Stomach (tissue), 9 donors: ENCODE results near the gene MAGI1. TPM values are rescaled to one million over a fixed set of nuclear protein-coding genes. Genes with fewer than 3 reads are reported as not detected.

Experiments used
- DNase-seq, 2 donors: peaks; one replicate each; pipeline versions ENCODE4 v3.0.0 to v3.0.0-alpha.2; 2013 to 2019
- H3K27ac ChIP-seq, 5 donors: fragments of 200-600 bp in 4 of 5; sonication (generic) in 4 of 5; one replicate each; pipeline ENCODE4 v1.5.1; 2013 to 2019; ENCODE audit warnings: mild to moderate bottlenecking in 1 of 5, moderate library complexity in 1 of 5
- H3K27me3 ChIP-seq, 3 donors: fragments of 200-600 bp; sonication (generic); one replicate each; pipeline ENCODE4 v1.5.1; 2017 to 2019; ENCODE audit warnings: mixed run types in 1 of 3
- H3K36me3 ChIP-seq, 4 donors: fragments of 200-600 bp; sonication (generic); 1 replicate in 3 of 4; 2 replicates in 1 of 4; pipeline ENCODE4 v1.5.1; 2016 to 2019
- H3K4me1 ChIP-seq, 4 donors: fragments of 200-600 bp; sonication (generic); one replicate each; pipeline ENCODE4 v1.5.1; 2016 to 2019
- H3K4me3 ChIP-seq, 4 donors: fragments of 200-600 bp; sonication (generic) in 3 of 4; one replicate each; pipeline ENCODE4 v1.5.1; 2016 to 2019; ENCODE audit warnings: mild to moderate bottlenecking in 1 of 4
- H3K9me3 ChIP-seq, 4 donors: fragments of 200-600 bp; sonication (generic); one replicate each; pipeline ENCODE4 v1.5.1; 2016 to 2019
- EP300 ChIP-seq: sonication (generic); formaldehyde crosslinking; IDR thresholded peaks from one replicate; pipeline ENCODE4 v1.6.1; 2017; ENCODE audit warnings: antibody characterized with exemption
- POLR2A ChIP-seq, 4 donors: fragments of 450-650 bp; IDR thresholded peaks; one replicate each; pipeline ENCODE4 v1.6.1; 2016; ENCODE audit warnings: antibody characterized with exemption in 4 of 4, control low read depth in 2 of 4, mild to moderate bottlenecking in 1 of 4, moderate library complexity in 1 of 4
- POLR2AphosphoS5 ChIP-seq, 3 donors: sonication (generic); formaldehyde crosslinking; IDR thresholded peaks; one replicate each; pipeline ENCODE4 v1.6.1; 2016; ENCODE audit warnings: antibody characterized with exemption in 3 of 3
- WGBS, 5 donors: extraction: QIAGEN DNeasy Blood & Tissue Kit in 3 of 5; methylation state at CpG; one replicate each; pipeline versions ENCODE4 v1.1.5 to v1.1.7; 2013 to 2018; 5-methylcytosine and 5-hydroxymethylcytosine counted together
- intact Hi-C: fragments of 100-400 bp; cut with DNase I; formaldehyde crosslinking; loops from one replicate; pipeline ENCODE4 v1.15.1; 2023; ENCODE audit warnings: low total_unique reads
- polyA plus RNA-seq, 3 donors: library from polyadenylated mRNA; stranded (reverse); fragments of 200-250 nt; gene quantifications; one replicate each; pipeline ENCODE4 v1.2.3, GENCODE V29; 2013
- total RNA-seq, 5 donors: library from RNA; depleted of rRNA; stranded (reverse); fragments of >200 nt; gene quantifications; one replicate each; pipeline versions ENCODE4 v1.1.0 to v1.2.3, GENCODE V29; 2014 to 2016
- TF ChIP-seq, protein P1 (sequence below), 7 experiments: fragments of 450-650 bp in 4 of 7; fragments of 200-600 bp in 3 of 7; sonication (generic) in 3 of 7; IDR thresholded peaks; one replicate each; pipeline ENCODE4 v1.5.1; 2016 to 2019; ENCODE audit warnings: antibody characterized with exemption in 7 of 7, control low read depth in 2 of 7, mild to moderate bottlenecking in 1 of 7
- donor health status: healthy with polysubstance abuse.
- donor health status: Bipolar disorder and iron deficiency.
- donor health status: healthy.

MAGI1 gene
- total and polyA plus RNA-seq, 8 donors, result 5.7 to 237 (median 84.8) TPM

DNA sequence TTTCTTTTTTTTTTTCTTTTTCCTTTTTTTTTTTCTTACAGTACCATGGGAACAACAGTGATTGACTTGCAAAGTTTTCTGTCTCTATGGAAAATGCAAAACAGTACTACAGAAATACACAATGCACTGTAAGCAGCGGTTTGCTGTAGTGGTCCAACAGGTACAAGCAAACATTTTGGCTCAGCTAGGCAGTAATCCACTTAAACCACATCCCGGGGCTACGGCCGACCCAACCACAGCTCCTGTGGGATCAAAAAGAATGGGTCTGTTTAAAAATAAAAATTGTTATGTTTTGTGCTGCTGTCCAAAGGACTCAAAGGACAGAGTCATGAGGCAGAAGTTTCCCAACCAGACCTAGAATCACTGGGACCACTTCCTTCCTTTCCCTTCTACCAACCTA, 683.8 kb downstream of the MAGI1 start:
- peaks cover 0 to 34% (median 22%) of the 10 kb centered on the region in 4 donors for H3K36me3 ChIP-seq
- no peak overlapping the region for H3K27ac ChIP-seq
- no peak for TF ChIP-seq POLR2A (IDR thresholded peaks at IDR 0.05)
- no peak for TF ChIP-seq POLR2AphosphoS5 (IDR thresholded peaks at IDR 0.05)
- TF ChIP-seq, protein P1, sequence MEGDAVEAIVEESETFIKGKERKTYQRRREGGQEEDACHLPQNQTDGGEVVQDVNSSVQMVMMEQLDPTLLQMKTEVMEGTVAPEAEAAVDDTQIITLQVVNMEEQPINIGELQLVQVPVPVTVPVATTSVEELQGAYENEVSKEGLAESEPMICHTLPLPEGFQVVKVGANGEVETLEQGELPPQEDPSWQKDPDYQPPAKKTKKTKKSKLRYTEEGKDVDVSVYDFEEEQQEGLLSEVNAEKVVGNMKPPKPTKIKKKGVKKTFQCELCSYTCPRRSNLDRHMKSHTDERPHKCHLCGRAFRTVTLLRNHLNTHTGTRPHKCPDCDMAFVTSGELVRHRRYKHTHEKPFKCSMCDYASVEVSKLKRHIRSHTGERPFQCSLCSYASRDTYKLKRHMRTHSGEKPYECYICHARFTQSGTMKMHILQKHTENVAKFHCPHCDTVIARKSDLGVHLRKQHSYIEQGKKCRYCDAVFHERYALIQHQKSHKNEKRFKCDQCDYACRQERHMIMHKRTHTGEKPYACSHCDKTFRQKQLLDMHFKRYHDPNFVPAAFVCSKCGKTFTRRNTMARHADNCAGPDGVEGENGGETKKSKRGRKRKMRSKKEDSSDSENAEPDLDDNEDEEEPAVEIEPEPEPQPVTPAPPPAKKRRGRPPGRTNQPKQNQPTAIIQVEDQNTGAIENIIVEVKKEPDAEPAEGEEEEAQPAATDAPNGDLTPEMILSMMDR (IDR thresholded peaks at IDR 0.05), result no peak
- TF ChIP-seq EP300, result no peak
- no peak for DNase-seq
- no peaks in the 10 kb centered on the region for H3K4me1 ChIP-seq
- H3K27me3 ChIP-seq, result peaks cover 0 to 5% (median 0%) of the 10 kb centered on the region in 3 donors
- WGBS, 5 donors, result 80 to 93% (median 92%) methylated on average over 4 of the region's 4 CpGs
- no peaks in the 10 kb centered on the region for H3K9me3 ChIP-seq
- intact Hi-C loops, result no loop called here
- H3K4me3 ChIP-seq, result no peak overlapping the region

DNA sequence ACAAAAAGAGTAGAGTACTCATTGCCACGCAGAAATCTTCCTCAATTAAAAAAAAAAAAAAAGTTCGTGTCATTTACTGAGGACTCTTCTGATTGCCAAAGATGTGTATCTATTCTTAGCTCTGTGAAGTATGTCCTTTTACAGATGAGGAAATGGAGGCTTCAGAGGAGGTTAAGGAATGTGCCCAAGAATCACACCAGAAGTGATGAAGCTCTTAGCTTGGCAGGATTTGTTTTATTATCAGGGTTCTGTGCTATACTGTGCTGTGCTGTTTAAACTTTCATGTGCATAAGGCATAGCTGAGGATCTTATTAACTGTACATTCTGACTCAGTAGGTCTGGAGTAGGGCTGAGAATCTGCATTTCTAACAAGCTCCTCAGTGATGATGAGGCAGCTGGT, 685.8 kb downstream of the MAGI1 start:
- TF ChIP-seq, protein P1 (IDR thresholded peaks at IDR 0.05), result no peak
- TF ChIP-seq POLR2A (IDR thresholded peaks at IDR 0.05) (no peak), EP300 (no peak), POLR2AphosphoS5 (IDR thresholded peaks at IDR 0.05) (no peak)
- peaks cover 0 to 8% (median 0%) of the 10 kb centered on the region in 4 donors for H3K4me1 ChIP-seq
- WGBS, 5 donors, result 61 to 76% (median 70%) methylated on average over 2 of the region's 2 CpGs
- H3K9me3 ChIP-seq, result no peaks in the 10 kb centered on the region
- H3K27ac ChIP-seq, result no peak overlapping the region
- H3K4me3 ChIP-seq, result no peak overlapping the region
- peaks cover 0 to 24% (median 12%) of the 10 kb centered on the region in 4 donors for H3K36me3 ChIP-seq
- peaks cover 0 to 5% (median 0%) of the 10 kb centered on the region in 3 donors for H3K27me3 ChIP-seq
- intact Hi-C loops, result no loop called here
- DNase-seq, result no peak

DNA sequence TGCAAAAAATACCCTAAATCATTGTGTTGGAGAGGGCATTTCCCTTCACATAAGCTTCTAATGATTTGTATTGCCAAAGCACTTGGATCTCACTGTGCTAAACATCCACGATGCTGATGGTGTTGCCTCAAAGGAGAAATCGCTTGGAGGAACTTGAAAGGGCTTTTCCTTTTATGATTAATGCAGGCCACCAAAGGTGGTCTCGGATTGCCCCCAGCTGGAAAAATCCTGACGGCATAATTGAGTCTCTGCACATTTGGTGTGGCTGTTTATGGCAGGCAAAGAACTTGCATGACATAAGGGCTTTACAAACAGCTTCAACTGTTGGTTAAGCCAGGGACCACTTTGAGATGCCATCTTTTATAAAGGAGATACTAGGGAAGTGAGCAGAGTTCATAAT, 687.0 kb downstream of the MAGI1 start:
- intact Hi-C loops, result no loop called here
- Histone ChIP-seq H3K9me3 (no peaks in the 10 kb centered on the region), H3K4me1 (peaks cover 0 to 8% (median 0%) of the 10 kb centered on the region in 4 donors), H3K27me3 (peaks cover 0 to 5% (median 0%) of the 10 kb centered on the region in 3 donors), H3K36me3 (peaks cover 0 to 18% (median 8%) of the 10 kb centered on the region in 4 donors), H3K27ac (no peak overlapping the region), H3K4me3 (no peak overlapping the region)
- no peak for DNase-seq
- TF ChIP-seq EP300, result no peak
- TF ChIP-seq POLR2A (IDR thresholded peaks at IDR 0.05), result no peak
- TF ChIP-seq POLR2AphosphoS5 (IDR thresholded peaks at IDR 0.05), result no peak
- TF ChIP-seq, protein P1 (IDR thresholded peaks at IDR 0.05), result no peak
- 75 to 88% (median 85%) methylated on average over 4 of the region's 4 CpGs for WGBS, 5 donors

DNA sequence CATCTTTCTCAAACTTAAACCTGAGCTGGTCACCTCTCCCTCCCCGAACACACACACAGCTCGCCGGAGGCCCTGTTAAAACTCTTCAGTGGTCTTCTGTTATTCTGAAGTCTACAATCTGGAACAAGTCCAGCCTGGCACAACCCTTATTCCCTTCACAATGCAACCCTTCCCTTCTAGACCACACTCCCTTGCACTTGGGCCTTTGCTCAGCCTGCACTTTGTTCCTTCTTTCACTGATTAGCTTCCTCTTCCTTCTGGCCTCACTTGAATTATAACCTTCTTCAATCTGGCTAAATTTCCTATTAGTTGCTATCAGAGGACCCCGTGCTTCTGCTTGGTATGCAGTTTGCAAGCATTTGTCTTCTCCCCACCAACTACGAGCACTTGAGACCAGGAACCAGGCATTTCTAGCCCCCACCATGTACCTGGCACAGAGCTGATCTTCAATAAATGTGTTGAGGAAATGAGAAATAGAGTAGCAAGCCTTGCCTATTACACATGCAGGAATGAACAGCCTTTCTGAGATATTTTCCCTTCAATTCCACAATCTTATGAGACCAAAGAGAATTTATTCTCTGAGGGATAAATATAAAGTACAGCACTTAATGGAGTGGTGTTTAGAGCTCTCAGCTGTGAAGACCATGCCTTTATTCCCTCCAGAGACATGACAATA, 687.8 kb downstream of the MAGI1 start:
- H3K27ac ChIP-seq, result no peak overlapping the region
- no peak overlapping the region for H3K4me3 ChIP-seq
- TF ChIP-seq POLR2A (IDR thresholded peaks at IDR 0.05) (no peak), EP300 (no peak), POLR2AphosphoS5 (IDR thresholded peaks at IDR 0.05) (no peak)
- TF ChIP-seq, protein P1 (IDR thresholded peaks at IDR 0.05), result no peak

More for the DNA sequence above, 687.8 kb downstream of the MAGI1 start:
- peak in 1 of 2 donors; percentile 27 for DNase-seq
- Histone ChIP-seq H3K36me3 (peaks cover 0 to 10% (median under 1%) of the 10 kb centered on the region in 4 donors), H3K4me1 (peaks cover 0 to 8% (median 0%) of the 10 kb centered on the region in 4 donors), H3K27me3 (no peaks in the 10 kb centered on the region), H3K9me3 (no peaks in the 10 kb centered on the region)
- WGBS, 5 donors, result 66 to 82% (median 75%) methylated on average over 5 of the region's 5 CpGs
- intact Hi-C loops, result no loop called here
